ENCODE measurements around the gene GNAT1. TPM values are rescaled to one million over a fixed set of nuclear protein-coding genes. Genes with fewer than 3 reads are reported as not detected.

GNAT1 gene
- total RNA-seq, 1 experiment from 2014 or later: not detected

DNA sequence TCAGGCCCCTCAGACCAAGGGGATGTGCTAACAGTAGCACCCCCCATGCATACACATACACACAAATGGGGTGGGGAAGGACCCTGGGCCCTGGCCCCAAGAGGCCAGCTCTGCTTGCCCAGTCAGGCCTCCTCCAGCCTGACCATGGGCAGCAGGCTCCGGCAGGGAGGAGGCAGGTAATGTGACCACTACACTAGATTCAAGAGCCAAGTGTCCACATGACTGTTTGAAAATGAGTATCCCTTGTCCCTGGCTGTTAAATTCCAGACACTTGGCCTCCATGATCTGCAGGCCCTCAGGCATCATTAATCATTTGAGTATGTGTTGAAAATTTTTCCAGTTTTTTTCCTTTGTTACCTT, 30.7 kb downstream of the GNAT1 start:
- Histone ChIP-seq H3K4me2 (ENCODE audit: insufficient read depth, insufficient read length, low read length) (no peak overlapping the region), H3K9ac (ENCODE audit: extremely low read depth, insufficient read length, low read length) (no peak overlapping the region), H2BK5ac (ENCODE audit: insufficient read length, low read length) (no peak overlapping the region), H4K8ac (replicated peaks; ENCODE audit: insufficient read length, low read depth, low read length) (no peak overlapping the region), H2BK120ac (ENCODE audit: low read depth, low read length, poor library complexity, severe bottlenecking) (no peak overlapping the region), H4K20me1 (ENCODE audit: control insufficient read depth, insufficient read depth, insufficient read length) (no peaks in the 10 kb centered on the region), H2AK5ac (ENCODE audit: insufficient read length, low read length) (no peak overlapping the region), H3K14ac (ENCODE audit: insufficient read depth, low read length) (no peak overlapping the region), H3K23ac (ENCODE audit: insufficient read length, low read depth, low read length) (no peak overlapping the region), H2AFZ (ENCODE audit: low read length) (no peak overlapping the region), H2BK15ac (ENCODE audit: low read depth, low read length) (no peak overlapping the region), H3K9me3 (ENCODE audit: control insufficient read depth, low read depth, low read length) (no peaks in the 10 kb centered on the region), H3K4ac (ENCODE audit: low read depth, low read length) (no peak overlapping the region), H3K4me1 (ENCODE audit: insufficient read depth, low read length) (no peaks in the 10 kb centered on the region), H3K56ac (ENCODE audit: insufficient read length, low read depth, low read length) (no peak overlapping the region), H3K79me1 (ENCODE audit: insufficient read depth, low read depth, low read length, poor library complexity, severe bottlenecking) (no peaks in the 10 kb centered on the region), H4K91ac (ENCODE audit: insufficient read length, low read depth, low read length) (no peak overlapping the region), H4K5ac (ENCODE audit: insufficient read length, low read depth, low read length) (no peak overlapping the region), H3K27ac (ENCODE audit: insufficient read length, low read depth, low read length) (no peak overlapping the region), H3K18ac (ENCODE audit: insufficient read length, low read depth, low read length) (no peak overlapping the region), H3T11ph (ENCODE audit: low read length) (no peak overlapping the region), H3K23me2 (ENCODE audit: insufficient read length, low read depth, low read length, poor library complexity, severe bottlenecking) (peaks cover 5% of the 10 kb centered on the region), H3K27me3 (ENCODE audit: insufficient read depth, low read length) (no peaks in the 10 kb centered on the region), H2BK12ac (ENCODE audit: insufficient read length, low read depth, low read length) (no peak overlapping the region), H3K79me2 (ENCODE audit: insufficient read depth, low read length) (no peaks in the 10 kb centered on the region), H2BK20ac (ENCODE audit: low read depth, low read length, poor library complexity, severe bottlenecking) (no peak overlapping the region)
- Mint-ChIP-seq H3K36me3 (ENCODE audit: insufficient read depth in 1 of 3, low read depth in 3 of 3) (no peaks in the 10 kb centered on the region; a peak in 1 of 7 replicates), H3K27ac (no peak overlapping the region), H3K9me3 (peaks cover 2 to 4% of the 10 kb centered on the region in 2 experiments; a peak in 3 of 5 replicates), H3K27me3 (ENCODE audit: low read depth) (peaks cover 33% of the 10 kb centered on the region), H3K4me1 (peaks cover 8 to 15% of the 10 kb centered on the region in 2 experiments), H3K4me3 (no peak overlapping the region)
- WGBS (ENCODE audit: extremely low coverage, insufficient read length, low lambda C conversion rate): no CpG with 5 or more reads among the region's 1 CpG
- TF ChIP-seq, protein P1, sequence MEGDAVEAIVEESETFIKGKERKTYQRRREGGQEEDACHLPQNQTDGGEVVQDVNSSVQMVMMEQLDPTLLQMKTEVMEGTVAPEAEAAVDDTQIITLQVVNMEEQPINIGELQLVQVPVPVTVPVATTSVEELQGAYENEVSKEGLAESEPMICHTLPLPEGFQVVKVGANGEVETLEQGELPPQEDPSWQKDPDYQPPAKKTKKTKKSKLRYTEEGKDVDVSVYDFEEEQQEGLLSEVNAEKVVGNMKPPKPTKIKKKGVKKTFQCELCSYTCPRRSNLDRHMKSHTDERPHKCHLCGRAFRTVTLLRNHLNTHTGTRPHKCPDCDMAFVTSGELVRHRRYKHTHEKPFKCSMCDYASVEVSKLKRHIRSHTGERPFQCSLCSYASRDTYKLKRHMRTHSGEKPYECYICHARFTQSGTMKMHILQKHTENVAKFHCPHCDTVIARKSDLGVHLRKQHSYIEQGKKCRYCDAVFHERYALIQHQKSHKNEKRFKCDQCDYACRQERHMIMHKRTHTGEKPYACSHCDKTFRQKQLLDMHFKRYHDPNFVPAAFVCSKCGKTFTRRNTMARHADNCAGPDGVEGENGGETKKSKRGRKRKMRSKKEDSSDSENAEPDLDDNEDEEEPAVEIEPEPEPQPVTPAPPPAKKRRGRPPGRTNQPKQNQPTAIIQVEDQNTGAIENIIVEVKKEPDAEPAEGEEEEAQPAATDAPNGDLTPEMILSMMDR (conservative IDR thresholded peaks at IDR 0.05): no peak
- no peak for DNase-seq
